ENCODE data around the gene VPS4A. TPM values are rescaled to one million over a fixed set of nuclear protein-coding genes. Genes with fewer than 3 reads are reported as not detected.

VPS4A gene
- total and polyA plus RNA-seq, 2 of the 8 experiments (the other 6 are each of a cell fraction or from before 2014, with no cell fraction given), result 14.1 to 24.1 TPM

DNA sequence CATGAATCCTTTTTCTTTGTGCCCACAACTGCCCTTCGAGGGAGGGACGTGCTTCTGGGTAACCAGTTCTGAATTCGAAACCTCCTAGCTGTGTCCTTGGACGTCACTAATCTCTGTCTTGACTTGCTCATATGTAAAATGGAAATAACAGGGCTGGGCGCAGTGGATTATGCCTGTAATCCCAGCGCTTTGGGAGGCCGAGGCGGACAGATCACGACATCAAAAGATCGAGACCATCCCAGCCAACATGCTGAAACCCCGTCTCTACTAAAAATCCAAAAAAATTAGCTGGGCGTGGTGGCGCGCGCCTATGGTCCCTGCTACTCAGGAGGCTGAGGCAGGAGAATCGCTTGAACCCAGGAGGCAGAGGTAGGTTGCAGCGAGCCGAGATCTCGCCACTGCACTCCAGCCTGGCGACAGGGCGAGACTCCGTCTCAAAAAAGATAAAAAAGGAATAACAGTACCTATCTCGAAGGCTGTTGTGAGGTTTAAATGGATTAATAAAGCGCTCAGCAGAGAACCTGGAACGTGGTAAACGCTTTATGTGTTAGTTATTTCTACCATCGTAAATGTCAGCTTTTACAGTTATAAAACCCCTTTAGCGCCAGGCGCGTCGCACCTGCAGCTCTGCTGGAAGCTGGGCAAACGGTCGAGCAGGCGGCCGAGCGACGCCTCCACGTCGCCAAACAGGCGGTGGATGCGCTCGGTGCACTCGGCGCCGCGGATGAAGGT is 27.6 kb downstream of the VPS4A start (continued):
- TF ChIP-seq, protein P1, sequence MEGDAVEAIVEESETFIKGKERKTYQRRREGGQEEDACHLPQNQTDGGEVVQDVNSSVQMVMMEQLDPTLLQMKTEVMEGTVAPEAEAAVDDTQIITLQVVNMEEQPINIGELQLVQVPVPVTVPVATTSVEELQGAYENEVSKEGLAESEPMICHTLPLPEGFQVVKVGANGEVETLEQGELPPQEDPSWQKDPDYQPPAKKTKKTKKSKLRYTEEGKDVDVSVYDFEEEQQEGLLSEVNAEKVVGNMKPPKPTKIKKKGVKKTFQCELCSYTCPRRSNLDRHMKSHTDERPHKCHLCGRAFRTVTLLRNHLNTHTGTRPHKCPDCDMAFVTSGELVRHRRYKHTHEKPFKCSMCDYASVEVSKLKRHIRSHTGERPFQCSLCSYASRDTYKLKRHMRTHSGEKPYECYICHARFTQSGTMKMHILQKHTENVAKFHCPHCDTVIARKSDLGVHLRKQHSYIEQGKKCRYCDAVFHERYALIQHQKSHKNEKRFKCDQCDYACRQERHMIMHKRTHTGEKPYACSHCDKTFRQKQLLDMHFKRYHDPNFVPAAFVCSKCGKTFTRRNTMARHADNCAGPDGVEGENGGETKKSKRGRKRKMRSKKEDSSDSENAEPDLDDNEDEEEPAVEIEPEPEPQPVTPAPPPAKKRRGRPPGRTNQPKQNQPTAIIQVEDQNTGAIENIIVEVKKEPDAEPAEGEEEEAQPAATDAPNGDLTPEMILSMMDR (IDR thresholded peaks at IDR 0.05; ENCODE audit: control extremely low read depth in 1 of 3, insufficient read depth in 1 of 3, low read depth in 1 of 3, low read length in 3 of 3), result no peak
- TF ChIP-seq HDAC2 (IDR thresholded peaks at IDR 0.05; ENCODE audit: borderline replicate concordance in 1 of 2, low read depth in 2 of 2, low read length in 2 of 2), result no peak
- no peak for TF ChIP-seq RAD21 (IDR thresholded peaks at IDR 0.05 in 1 of 2, conservative IDR thresholded peaks at IDR 0.05 in 1 of 2; ENCODE audit: low read depth in 2 of 2, low read length in 2 of 2)
- TF ChIP-seq EGR1 (IDR thresholded peaks at IDR 0.05; ENCODE audit: borderline replicate concordance, low read depth, low read length), result no peak

All from H1 (cell line).